HL-60 (cell line): ENCODE results near the gene BIN1.

Experiments used
- DNase-seq, 2 experiments: peaks; one replicate each; pipeline ENCODE4 v3.0.0-alpha.2; 2010 to 2020; ENCODE audit warnings: low read depth in 1 of 2, low spot score in 1 of 2
- H3K27ac ChIP-seq: fragments of 250-450 bp; sonication (Bioruptor Pico); replicated peaks from 2 replicates; pipeline ENCODE4 v1.5.1; 2020; ENCODE audit warnings: mild to moderate bottlenecking, moderate library complexity
- H3K27me3 ChIP-seq: fragments of 250-450 bp; sonication (Bioruptor Pico); 2 replicates; pipeline ENCODE4 v1.5.1; 2021; ENCODE audit warnings: mild to moderate bottlenecking, moderate library complexity; ENCODE audit not compliant: insufficient read depth, poor library complexity, severe bottlenecking
- H3K4me3 ChIP-seq: replicated peaks from 2 replicates; pipeline ENCODE4 v1.5.1; 2011; ENCODE audit warnings: mild to moderate bottlenecking, control low read depth, low read length; ENCODE audit not compliant: insufficient read depth
- GABPA ChIP-seq: IDR thresholded peaks from 2 replicates; pipeline ENCODE4 v1.6.1; 2012; ENCODE audit warnings: low read depth
- POLR2AphosphoS5 ChIP-seq: IDR thresholded peaks from 2 replicates; pipeline ENCODE4 v1.6.1; 2012; ENCODE audit warnings: low read depth
- SPI1 ChIP-seq: IDR thresholded peaks from 2 replicates; pipeline ENCODE4 v1.6.1; 2012; ENCODE audit warnings: low read depth, mild to moderate bottlenecking, borderline replicate concordance
- TF ChIP-seq, protein P1 (sequence below): IDR thresholded peaks from 2 replicates; pipeline ENCODE4 v1.6.1; 2012; ENCODE audit warnings: low read depth; ENCODE audit not compliant: insufficient replicate concordance
- TF ChIP-seq, protein P2 (sequence below): IDR thresholded peaks from one replicate; pipeline ENCODE4 v1.5.1; 2011; ENCODE audit warnings: low read length, control low read depth, inconsistent platforms; ENCODE audit not compliant: insufficient read depth

BIN1 gene

DNA sequence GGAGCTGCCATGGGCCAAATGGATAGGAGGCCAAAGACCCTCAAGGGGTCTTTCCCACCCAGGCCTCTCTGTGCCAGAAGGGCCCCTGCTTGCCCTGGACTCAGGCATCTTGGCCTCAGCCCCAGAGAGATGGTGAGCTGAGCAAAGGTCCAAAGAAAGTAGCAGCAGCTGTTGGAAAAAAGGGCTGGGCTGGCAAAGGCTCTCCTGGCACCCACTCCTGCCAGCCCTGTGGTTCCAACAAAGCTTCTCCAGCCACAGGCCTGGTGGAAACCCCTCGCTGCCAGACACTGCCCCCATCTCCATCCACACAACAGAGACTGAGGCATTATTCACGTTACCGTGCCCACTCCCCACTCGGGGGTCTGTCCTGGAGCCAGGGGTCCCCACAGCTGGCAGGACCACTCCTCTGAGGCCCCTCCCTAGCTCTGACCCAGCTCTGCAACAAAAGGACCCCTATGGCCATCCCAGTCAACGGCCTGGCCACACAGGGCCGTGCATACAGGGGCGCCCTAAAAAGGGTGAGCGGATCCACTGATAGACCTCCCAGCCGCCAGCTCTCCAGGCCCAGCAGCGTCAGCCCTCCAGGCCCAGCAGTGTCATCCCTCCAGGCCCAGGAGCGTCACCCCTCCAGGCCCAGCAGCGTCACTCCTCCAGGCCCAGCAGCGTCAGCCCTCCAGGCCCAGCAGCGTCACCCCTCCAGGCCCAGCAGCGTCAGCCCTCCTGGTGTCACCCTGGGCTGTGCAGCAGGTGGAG is 10.1 kb downstream of the BIN1 start:
- H3K27me3 ChIP-seq = no peaks in the 10 kb centered on the region
- TF ChIP-seq, protein P1, sequence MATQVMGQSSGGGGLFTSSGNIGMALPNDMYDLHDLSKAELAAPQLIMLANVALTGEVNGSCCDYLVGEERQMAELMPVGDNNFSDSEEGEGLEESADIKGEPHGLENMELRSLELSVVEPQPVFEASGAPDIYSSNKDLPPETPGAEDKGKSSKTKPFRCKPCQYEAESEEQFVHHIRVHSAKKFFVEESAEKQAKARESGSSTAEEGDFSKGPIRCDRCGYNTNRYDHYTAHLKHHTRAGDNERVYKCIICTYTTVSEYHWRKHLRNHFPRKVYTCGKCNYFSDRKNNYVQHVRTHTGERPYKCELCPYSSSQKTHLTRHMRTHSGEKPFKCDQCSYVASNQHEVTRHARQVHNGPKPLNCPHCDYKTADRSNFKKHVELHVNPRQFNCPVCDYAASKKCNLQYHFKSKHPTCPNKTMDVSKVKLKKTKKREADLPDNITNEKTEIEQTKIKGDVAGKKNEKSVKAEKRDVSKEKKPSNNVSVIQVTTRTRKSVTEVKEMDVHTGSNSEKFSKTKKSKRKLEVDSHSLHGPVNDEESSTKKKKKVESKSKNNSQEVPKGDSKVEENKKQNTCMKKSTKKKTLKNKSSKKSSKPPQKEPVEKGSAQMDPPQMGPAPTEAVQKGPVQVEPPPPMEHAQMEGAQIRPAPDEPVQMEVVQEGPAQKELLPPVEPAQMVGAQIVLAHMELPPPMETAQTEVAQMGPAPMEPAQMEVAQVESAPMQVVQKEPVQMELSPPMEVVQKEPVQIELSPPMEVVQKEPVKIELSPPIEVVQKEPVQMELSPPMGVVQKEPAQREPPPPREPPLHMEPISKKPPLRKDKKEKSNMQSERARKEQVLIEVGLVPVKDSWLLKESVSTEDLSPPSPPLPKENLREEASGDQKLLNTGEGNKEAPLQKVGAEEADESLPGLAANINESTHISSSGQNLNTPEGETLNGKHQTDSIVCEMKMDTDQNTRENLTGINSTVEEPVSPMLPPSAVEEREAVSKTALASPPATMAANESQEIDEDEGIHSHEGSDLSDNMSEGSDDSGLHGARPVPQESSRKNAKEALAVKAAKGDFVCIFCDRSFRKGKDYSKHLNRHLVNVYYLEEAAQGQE = no peak
- TF ChIP-seq GABPA (no peak), POLR2AphosphoS5 (no peak), SPI1 (no peak)
- TF ChIP-seq, protein P2, sequence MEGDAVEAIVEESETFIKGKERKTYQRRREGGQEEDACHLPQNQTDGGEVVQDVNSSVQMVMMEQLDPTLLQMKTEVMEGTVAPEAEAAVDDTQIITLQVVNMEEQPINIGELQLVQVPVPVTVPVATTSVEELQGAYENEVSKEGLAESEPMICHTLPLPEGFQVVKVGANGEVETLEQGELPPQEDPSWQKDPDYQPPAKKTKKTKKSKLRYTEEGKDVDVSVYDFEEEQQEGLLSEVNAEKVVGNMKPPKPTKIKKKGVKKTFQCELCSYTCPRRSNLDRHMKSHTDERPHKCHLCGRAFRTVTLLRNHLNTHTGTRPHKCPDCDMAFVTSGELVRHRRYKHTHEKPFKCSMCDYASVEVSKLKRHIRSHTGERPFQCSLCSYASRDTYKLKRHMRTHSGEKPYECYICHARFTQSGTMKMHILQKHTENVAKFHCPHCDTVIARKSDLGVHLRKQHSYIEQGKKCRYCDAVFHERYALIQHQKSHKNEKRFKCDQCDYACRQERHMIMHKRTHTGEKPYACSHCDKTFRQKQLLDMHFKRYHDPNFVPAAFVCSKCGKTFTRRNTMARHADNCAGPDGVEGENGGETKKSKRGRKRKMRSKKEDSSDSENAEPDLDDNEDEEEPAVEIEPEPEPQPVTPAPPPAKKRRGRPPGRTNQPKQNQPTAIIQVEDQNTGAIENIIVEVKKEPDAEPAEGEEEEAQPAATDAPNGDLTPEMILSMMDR = no peak
- no peak overlapping the region for H3K27ac ChIP-seq
- H3K4me3 ChIP-seq = no peak overlapping the region
- no peak for DNase-seq

DNA sequence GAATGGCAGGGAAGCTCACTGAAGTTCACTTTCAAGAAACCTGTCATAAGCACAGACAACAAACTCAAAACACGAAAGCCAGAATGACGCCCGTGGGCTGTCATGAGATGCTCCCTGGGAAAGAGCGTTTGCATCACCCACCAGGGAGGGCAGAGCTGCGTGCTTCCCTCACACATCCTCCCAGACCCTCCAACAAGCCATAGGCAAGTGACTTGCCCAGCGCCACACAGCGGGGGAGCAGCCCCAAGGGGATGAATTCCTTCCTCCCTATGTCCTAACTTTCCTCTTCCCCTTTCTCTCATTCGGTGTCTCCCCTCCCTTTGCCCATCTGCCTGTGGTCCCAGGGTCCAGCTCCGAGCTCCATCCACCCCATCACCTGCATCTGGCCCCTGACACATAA is 10.7 kb downstream of the BIN1 start:
- H3K27me3 ChIP-seq = no peaks in the 10 kb centered on the region
- DNase-seq = no peak
- no peak overlapping the region for H3K4me3 ChIP-seq
- H3K27ac ChIP-seq = no peak overlapping the region
- TF ChIP-seq, protein P2 = no peak
- TF ChIP-seq POLR2AphosphoS5 (no peak), SPI1 (peak; percentile 12; the same call in 1 of the 2 replicates)
- TF ChIP-seq, protein P1 = no peak

DNA sequence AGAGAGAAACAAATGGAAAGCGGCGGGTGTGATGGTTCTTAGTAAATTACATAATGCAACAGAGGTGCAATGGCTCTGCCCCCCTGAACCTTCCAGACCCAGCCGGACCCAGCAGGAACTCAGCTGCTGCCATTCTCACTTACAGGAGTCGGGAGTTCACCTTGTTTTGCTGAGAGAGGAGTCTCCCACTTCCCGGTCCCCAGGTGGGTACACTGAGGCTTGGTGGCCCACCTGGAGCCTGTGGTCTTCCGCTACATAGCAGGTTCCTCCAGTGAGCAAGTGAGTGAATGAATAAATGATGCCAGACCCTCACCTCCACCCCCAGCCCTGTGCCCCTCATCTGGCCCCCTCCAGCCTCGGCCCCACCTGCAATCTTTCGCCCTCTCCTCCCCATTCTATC is 11.2 kb downstream of the BIN1 start:
- TF ChIP-seq POLR2AphosphoS5 = no peak
- TF ChIP-seq GABPA = no peak
- TF ChIP-seq, protein P2 = no peak
- H3K27me3 ChIP-seq = no peaks in the 10 kb centered on the region
- DNase-seq = no peak
- no peak overlapping the region for H3K4me3 ChIP-seq
- no peak overlapping the region for H3K27ac ChIP-seq

DNA sequence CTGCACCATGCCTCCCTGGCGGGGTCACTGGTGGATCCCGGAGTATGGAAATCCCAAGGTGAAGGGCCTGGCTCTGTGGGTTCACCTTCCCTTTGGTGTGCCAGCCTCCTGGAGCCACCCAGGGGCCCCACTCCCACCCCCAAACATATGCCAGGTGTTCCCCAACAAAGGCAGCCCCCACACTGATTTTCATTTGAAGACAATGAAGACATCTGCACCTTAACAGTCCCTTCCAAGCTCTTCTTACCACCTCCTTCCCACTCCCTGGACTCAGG is 11.7 kb downstream of the BIN1 start:
- TF ChIP-seq, protein P1 = no peak
- TF ChIP-seq, protein P2 = no peak
- TF ChIP-seq POLR2AphosphoS5 (no peak), GABPA (no peak), SPI1 (no peak)
- DNase-seq = no peak
- Histone ChIP-seq H3K4me3 (no peak overlapping the region), H3K27me3 (no peaks in the 10 kb centered on the region), H3K27ac (no peak overlapping the region)
